KMS-11 (cell line): ENCODE results near the gene CYGB.

Experiments
- H2AFZ ChIP-seq: fragments of 200-600 bp; sonication (generic); 2 replicates; pipeline ENCODE4 v1.6.1; 2016; ENCODE audit warnings: antibody characterized with exemption, mixed run types, low read depth
- H3K27ac ChIP-seq: fragments of 200-600 bp; sonication (generic); 2 replicates; pipeline ENCODE4 v1.6.1; 2016; ENCODE audit warnings: mild to moderate bottlenecking, mixed run types
- H3K27me3 ChIP-seq: fragments of 200-600 bp; sonication (generic); 2 replicates; pipeline ENCODE4 v1.6.1; 2017; ENCODE audit warnings: mild to moderate bottlenecking, low read depth, mixed run types, moderate library complexity; ENCODE audit not compliant: insufficient read depth
- H3K36me3 ChIP-seq: fragments of 200-600 bp; sonication (generic); 2 replicates; pipeline ENCODE4 v1.6.1; 2017; ENCODE audit warnings: mild to moderate bottlenecking, mixed run types; ENCODE audit not compliant: insufficient read depth
- H3K4me1 ChIP-seq: fragments of 200-600 bp; sonication (generic); 2 replicates; pipeline ENCODE4 v1.6.1; 2016; ENCODE audit warnings: mild to moderate bottlenecking, low read depth, mixed run types; ENCODE audit not compliant: poor library complexity, severe bottlenecking
- H3K4me2 ChIP-seq: fragments of 200-600 bp; sonication (generic); 2 replicates; pipeline ENCODE4 v1.7.0; 2016; ENCODE audit warnings: mild to moderate bottlenecking, mixed run types
- H3K4me3 ChIP-seq: fragments of 200-600 bp; sonication (generic); IDR thresholded peaks from 2 replicates; pipeline ENCODE4 v1.6.1; 2017; ENCODE audit warnings: low read depth, low read length, mixed read lengths; ENCODE audit not compliant: insufficient read depth
- H3K79me2 ChIP-seq: fragments of 200-600 bp; sonication (generic); 2 replicates; pipeline ENCODE4 v1.6.1; 2016; ENCODE audit warnings: low read depth, mixed run types; ENCODE audit not compliant: insufficient read depth
- H3K9ac ChIP-seq: fragments of 200-600 bp; sonication (generic); 2 replicates; pipeline ENCODE4 v1.6.1; 2016; ENCODE audit warnings: mild to moderate bottlenecking, mixed run types
- H4K20me1 ChIP-seq: fragments of 200-600 bp; sonication (generic); 2 replicates; pipeline ENCODE4 v1.6.1; 2016; ENCODE audit warnings: mild to moderate bottlenecking, mixed run types; ENCODE audit not compliant: insufficient read depth
- TF ChIP-seq, protein P1 (sequence below): fragments of 200-600 bp; sonication (generic); conservative IDR thresholded peaks from 2 replicates; pipeline ENCODE4 v1.6.1; 2017; ENCODE audit warnings: low read depth, mild to moderate bottlenecking, antibody characterized with exemption, low read length, moderate library complexity, mixed read lengths

CYGB gene

DNA sequence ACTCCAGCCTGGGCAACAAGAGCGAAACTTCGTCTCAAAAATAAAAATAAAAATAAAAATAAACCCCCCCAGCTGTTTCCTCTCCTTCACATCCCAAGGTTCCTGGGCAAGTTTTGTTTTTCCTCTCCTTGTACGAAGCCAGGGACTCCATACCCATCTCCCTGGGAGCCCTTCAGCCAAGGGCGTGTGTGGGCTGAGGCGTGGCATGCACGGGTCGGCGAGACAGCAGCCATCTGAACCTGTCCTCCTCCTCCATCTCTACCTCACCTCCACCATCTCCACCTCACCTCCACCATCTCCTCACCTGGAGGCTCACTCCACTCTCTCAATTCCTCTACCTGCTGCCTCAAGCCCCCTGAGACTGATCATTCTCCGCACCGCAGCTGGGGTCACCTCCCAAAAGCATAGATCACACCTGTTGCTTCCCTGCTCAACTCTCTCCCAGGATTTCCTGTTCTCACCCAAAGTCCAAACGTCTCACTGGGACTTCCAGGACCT, 53.2 kb downstream of the CYGB start:
- Histone ChIP-seq H3K27ac (no peak overlapping the region), H3K27me3 (no peaks in the 10 kb centered on the region), H2AFZ (no peak overlapping the region), H3K4me2 (no peak overlapping the region; the same call in 1 of the 2 replicates), H3K79me2 (no peaks in the 10 kb centered on the region), H3K36me3 (peaks cover 3% of the 10 kb centered on the region; the same call in 1 of the 2 replicates), H3K9ac (no peak overlapping the region), H3K4me1 (peaks cover 56% of the 10 kb centered on the region), H3K4me3 (no peak overlapping the region), H4K20me1 (no peaks in the 10 kb centered on the region)
- TF ChIP-seq, protein P1, sequence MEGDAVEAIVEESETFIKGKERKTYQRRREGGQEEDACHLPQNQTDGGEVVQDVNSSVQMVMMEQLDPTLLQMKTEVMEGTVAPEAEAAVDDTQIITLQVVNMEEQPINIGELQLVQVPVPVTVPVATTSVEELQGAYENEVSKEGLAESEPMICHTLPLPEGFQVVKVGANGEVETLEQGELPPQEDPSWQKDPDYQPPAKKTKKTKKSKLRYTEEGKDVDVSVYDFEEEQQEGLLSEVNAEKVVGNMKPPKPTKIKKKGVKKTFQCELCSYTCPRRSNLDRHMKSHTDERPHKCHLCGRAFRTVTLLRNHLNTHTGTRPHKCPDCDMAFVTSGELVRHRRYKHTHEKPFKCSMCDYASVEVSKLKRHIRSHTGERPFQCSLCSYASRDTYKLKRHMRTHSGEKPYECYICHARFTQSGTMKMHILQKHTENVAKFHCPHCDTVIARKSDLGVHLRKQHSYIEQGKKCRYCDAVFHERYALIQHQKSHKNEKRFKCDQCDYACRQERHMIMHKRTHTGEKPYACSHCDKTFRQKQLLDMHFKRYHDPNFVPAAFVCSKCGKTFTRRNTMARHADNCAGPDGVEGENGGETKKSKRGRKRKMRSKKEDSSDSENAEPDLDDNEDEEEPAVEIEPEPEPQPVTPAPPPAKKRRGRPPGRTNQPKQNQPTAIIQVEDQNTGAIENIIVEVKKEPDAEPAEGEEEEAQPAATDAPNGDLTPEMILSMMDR: no peak

DNA sequence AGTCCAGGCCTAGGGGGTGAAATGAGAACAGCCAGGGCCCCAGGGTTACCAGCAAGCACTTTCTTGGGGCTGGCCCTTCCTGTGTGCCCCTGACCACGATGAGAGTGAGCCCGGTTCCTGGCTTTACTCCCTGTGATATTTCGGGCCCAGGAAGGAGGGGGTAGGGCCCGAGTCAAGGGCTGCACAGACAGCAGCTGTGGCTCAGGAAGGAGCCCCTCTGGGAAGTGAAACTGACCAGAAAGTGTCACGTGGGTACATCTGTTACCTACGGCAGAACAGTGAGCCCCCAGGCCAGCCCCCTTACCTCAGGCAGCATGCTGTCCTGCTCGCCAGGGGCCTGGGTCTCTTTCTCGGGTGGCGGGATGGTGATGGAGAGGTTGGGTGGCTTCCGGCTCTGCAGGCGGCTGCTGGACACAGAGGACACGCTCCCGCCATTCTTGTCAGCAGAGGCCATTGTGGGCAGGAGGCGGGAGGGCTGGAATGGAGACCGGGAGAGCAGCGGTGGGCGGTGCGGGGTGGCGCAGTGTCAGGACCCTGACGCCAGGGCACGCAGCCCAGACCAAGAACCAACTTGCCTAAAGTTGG, 56.3 kb downstream of the CYGB start:
- H3K4me3 ChIP-seq: no peak overlapping the region
- H3K4me2 ChIP-seq: peak overlapping the region; percentile 92
- H3K36me3 ChIP-seq: no peaks in the 10 kb centered on the region
- peak overlapping the region; percentile 40; the same call in 1 of the 2 replicates for H3K9ac ChIP-seq
- H3K79me2 ChIP-seq: no peaks in the 10 kb centered on the region
- peak overlapping the region; percentile 56 for H3K27ac ChIP-seq
- TF ChIP-seq, protein P1: no peak
- H2AFZ ChIP-seq: peak overlapping the region; percentile 62
- H3K4me1 ChIP-seq: peaks cover 46% of the 10 kb centered on the region
- H3K27me3 ChIP-seq: no peaks in the 10 kb centered on the region
- H4K20me1 ChIP-seq: no peaks in the 10 kb centered on the region

GRCh38 chr17:76480632-76481031, 56.9 kb downstream of the CYGB start:
- no peaks in the 10 kb centered on the region for H3K27me3 ChIP-seq
- peak overlapping the region; percentile 92 for H3K4me2 ChIP-seq
- H3K36me3 ChIP-seq: no peaks in the 10 kb centered on the region
- peak overlapping the region; percentile 40; the same call in 1 of the 2 replicates for H3K9ac ChIP-seq
- H3K4me3 ChIP-seq: no peak overlapping the region
- peaks cover 46% of the 10 kb centered on the region for H3K4me1 ChIP-seq
- no peaks in the 10 kb centered on the region for H3K79me2 ChIP-seq
- no peak overlapping the region for H2AFZ ChIP-seq
- TF ChIP-seq, protein P1: no peak
- H3K27ac ChIP-seq: peak overlapping the region; percentile 56
- H4K20me1 ChIP-seq: no peaks in the 10 kb centered on the region

- peaks cover 45% of the 10 kb centered on the region for H3K4me1 ChIP-seq
- H3K4me2 ChIP-seq: no peak overlapping the region
- TF ChIP-seq, protein P1: no peak
- H3K9ac ChIP-seq: no peak overlapping the region
- no peaks in the 10 kb centered on the region for H3K27me3 ChIP-seq
- H3K4me3 ChIP-seq: no peak overlapping the region
- H4K20me1 ChIP-seq: no peaks in the 10 kb centered on the region
- no peaks in the 10 kb centered on the region for H3K79me2 ChIP-seq
- H3K36me3 ChIP-seq: no peaks in the 10 kb centered on the region
- no peak overlapping the region for H3K27ac ChIP-seq
- no peak overlapping the region for H2AFZ ChIP-seq
Measured at GRCh38 chr17:76479515-76480060, 57.9 kb downstream of the CYGB start.
